ENCODE measurements around the gene HYI.

HYI gene

DNA sequence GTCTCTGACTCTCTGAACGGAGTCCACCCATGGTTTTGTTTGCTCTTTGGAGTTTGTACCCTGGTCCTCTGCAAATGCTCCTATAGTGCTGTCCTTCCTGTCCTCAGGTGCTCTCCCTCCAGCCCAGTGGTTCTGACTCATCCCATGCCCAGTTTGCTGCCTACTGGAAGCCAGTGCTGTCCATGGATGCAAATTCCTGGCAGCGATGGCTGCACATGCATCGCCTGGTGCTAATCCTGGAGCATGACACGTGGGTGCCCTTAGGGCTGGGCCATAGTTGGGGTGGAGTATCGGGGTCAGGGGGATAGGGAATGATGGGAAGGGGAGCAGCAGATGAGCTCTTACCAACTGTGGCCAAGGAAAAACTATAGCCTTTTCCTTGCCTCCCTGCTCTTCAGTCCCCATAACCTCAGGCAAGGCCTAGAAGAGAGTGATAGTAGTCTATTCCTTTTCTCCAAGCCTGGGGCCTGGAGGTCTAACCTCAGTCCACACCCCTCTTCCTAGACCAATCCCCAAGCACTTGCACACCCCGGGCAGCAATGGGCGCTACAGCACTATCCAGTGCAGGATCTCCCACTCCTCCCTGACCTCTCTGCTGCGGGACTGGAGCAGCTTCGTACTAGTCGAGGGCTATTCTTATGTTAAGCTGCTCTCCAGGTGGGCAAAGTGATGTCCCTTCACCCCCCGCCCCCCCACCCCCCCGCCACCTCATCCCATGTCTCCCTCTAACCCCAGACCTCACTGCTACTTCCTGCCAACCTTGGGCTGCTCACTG is 31.6 kb downstream of the HYI start:
- POLR2A ChIA-PET: no interaction called here

DNA sequence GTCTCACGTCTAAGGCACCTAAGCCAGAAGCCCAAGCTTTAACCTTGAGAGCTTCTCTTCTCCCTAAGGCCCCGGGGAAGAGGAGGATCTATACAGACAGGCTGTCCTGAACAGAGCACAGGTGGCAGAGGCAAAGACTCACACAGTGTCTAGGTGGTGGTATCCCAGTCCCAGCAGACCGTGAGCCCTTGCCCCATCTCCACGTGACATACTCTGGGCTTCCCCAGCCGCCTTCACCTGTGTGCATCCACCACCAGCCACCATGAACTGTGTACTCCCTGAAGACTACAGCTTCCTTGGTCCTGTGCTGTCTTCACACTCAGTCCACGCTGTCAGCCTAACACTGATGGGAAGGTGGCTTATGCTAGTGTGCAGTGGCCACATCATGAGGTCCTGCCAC is 32.3 kb downstream of the HYI start:
- no peak overlapping the region for H3K4me3 ChIP-seq (ENCODE audit: control insufficient read depth in 1 of 7, extremely low read depth in 1 of 7, insufficient read depth in 4 of 7, low read depth in 2 of 7, low read length in 6 of 7)
- WGBS (ENCODE audit: insufficient coverage): 100% methylated on average over 6 of the region's 6 CpGs
- H3K36me3 ChIP-seq (ENCODE audit: control insufficient read depth in 4 of 4, insufficient read depth in 4 of 4, low read length in 3 of 4): peaks cover 34 to 97% (median 76%) of the 10 kb centered on the region in 4 experiments
- POLR2A ChIA-PET: no interaction called here
- no peaks in the 10 kb centered on the region for H3K27me3 ChIP-seq (replicated peaks in 2 of 5; ENCODE audit: control insufficient read depth in 4 of 5, insufficient read depth in 5 of 5, low read length in 4 of 5)
- no peaks in the 10 kb centered on the region for H3K4me1 ChIP-seq (ENCODE audit: control extremely low read depth in 1 of 4, control insufficient read depth in 4 of 4, insufficient read depth in 4 of 4, low read length in 3 of 4)
- H3K9me3 ChIP-seq (ENCODE audit: control extremely low read depth in 1 of 5, control insufficient read depth in 4 of 5, insufficient read depth in 2 of 5, low read depth in 1 of 5, low read length in 4 of 5): no peaks in the 10 kb centered on the region
- DNase-seq: no peak
- CTCF ChIA-PET: interaction anchor here (0.6 kb wide), 1 partner anchor 9 kb away, joined by 3 read pairs; no protein-coding TSS in a partner anchor
- no peak overlapping the region for H3K27ac ChIP-seq (ENCODE audit: insufficient read depth in 1 of 2, low read depth in 1 of 2, low read length in 2 of 2, poor library complexity in 1 of 2, severe bottlenecking in 2 of 2)

More for the DNA sequence above, 31.6 kb downstream of the HYI start:
- Histone ChIP-seq H3K4me3 (ENCODE audit: control insufficient read depth in 1 of 7, extremely low read depth in 1 of 7, insufficient read depth in 4 of 7, low read depth in 2 of 7, low read length in 6 of 7) (no peak overlapping the region), H3K4me1 (ENCODE audit: control extremely low read depth in 1 of 4, control insufficient read depth in 4 of 4, insufficient read depth in 4 of 4, low read length in 3 of 4) (no peaks in the 10 kb centered on the region), H3K27me3 (replicated peaks in 2 of 5; ENCODE audit: control insufficient read depth in 4 of 5, insufficient read depth in 5 of 5, low read length in 4 of 5) (no peaks in the 10 kb centered on the region), H3K27ac (ENCODE audit: insufficient read depth in 1 of 2, low read depth in 1 of 2, low read length in 2 of 2, poor library complexity in 1 of 2, severe bottlenecking in 2 of 2) (no peak overlapping the region), H3K9me3 (ENCODE audit: control extremely low read depth in 1 of 5, control insufficient read depth in 4 of 5, insufficient read depth in 2 of 5, low read depth in 1 of 5, low read length in 4 of 5) (no peaks in the 10 kb centered on the region), H3K36me3 (ENCODE audit: control insufficient read depth in 4 of 4, insufficient read depth in 4 of 4, low read length in 3 of 4) (peaks cover 32 to 98% (median 77%) of the 10 kb centered on the region in 4 experiments)
- CTCF ChIA-PET: no interaction called here
- 100% methylated on average over 3 of the region's 12 CpGs for WGBS (ENCODE audit: insufficient coverage)
- no peak for DNase-seq

- CTCF ChIA-PET: interaction anchor here (0.6 kb wide), 1 partner anchor 8 kb away, joined by 3 read pairs; no protein-coding TSS in a partner anchor
- POLR2A ChIA-PET: no interaction called here
- H3K36me3 ChIP-seq (ENCODE audit: control insufficient read depth in 4 of 4, insufficient read depth in 4 of 4, low read length in 3 of 4): peaks cover 38 to 97% (median 76%) of the 10 kb centered on the region in 4 experiments
Measured at GRCh38 chr1:43420874-43421273, 32.9 kb downstream of the HYI start.

DNA sequence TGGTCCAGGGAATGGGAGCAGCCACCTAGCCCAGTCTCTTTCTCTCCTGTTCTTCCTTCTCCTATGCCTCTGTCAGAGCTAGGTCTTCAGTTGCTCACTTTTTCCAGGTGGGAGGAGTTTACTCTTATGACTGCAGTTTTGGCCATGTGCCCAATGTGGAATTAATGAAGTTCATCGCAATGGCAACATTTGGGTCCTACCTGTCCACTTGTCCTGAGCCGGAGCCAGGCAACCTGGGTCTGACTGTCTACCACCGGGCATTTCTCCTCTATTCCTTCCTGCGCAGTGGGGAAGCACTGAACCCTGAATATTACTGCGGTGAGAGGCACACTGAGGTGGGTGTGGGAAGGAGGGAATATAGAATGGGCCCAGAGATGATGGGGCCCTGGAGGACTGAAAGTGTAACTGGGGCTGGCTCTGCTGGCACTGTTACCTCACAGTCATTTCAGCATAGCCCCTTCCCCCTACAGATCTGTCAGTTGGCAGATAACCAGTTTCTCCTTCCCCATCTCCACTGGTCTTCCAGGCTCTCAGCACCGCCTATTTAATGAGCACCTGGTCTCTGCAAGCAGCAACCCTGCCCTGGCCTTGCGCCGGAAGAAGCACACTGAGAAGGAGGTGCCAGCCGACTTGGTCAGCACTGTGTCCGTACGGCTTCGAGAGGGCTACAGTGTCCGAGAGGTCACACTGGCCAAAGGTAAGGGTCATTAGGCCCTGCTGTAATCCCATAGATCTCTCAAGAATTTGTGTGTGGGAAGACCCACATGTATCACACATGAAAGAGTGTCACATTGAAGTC is 33.9 kb downstream of the HYI start:
- WGBS (ENCODE audit: insufficient coverage): 98% methylated on average over 12 of the region's 13 CpGs
- no peaks in the 10 kb centered on the region for H3K4me1 ChIP-seq (ENCODE audit: control extremely low read depth in 1 of 4, control insufficient read depth in 4 of 4, insufficient read depth in 4 of 4, low read length in 3 of 4)
- H3K27me3 ChIP-seq (replicated peaks in 2 of 5; ENCODE audit: control insufficient read depth in 4 of 5, insufficient read depth in 5 of 5, low read length in 4 of 5): no peaks in the 10 kb centered on the region
- H3K36me3 ChIP-seq (ENCODE audit: control insufficient read depth in 4 of 4, insufficient read depth in 4 of 4, low read length in 3 of 4): peaks cover 37 to 97% (median 74%) of the 10 kb centered on the region in 4 experiments
- ChIA-PET POLR2A (interaction anchor here (0.6 kb wide), 1 partner anchor 604 kb away, joined by 3 read pairs; no protein-coding TSS in a partner anchor), CTCF (interaction anchor here (1.0 kb wide), 1 partner anchor 193 kb away, joined by 3 read pairs; no protein-coding TSS in a partner anchor)
- no peak overlapping the region for H3K4me3 ChIP-seq (ENCODE audit: control insufficient read depth in 1 of 7, extremely low read depth in 1 of 7, insufficient read depth in 4 of 7, low read depth in 2 of 7, low read length in 6 of 7)
- H3K9me3 ChIP-seq (ENCODE audit: control extremely low read depth in 1 of 5, control insufficient read depth in 4 of 5, insufficient read depth in 2 of 5, low read depth in 1 of 5, low read length in 4 of 5): no peaks in the 10 kb centered on the region
- no peak overlapping the region for H3K27ac ChIP-seq (ENCODE audit: insufficient read depth in 1 of 2, low read depth in 1 of 2, low read length in 2 of 2, poor library complexity in 1 of 2, severe bottlenecking in 2 of 2)
- DNase-seq: no peak

More at GRCh38 chr1:43420874-43421273, 32.9 kb downstream of the HYI start:
- 98% methylated on average over 10 of the region's 10 CpGs for WGBS (ENCODE audit: insufficient coverage)
- Histone ChIP-seq H3K27me3 (replicated peaks in 2 of 5; ENCODE audit: control insufficient read depth in 4 of 5, insufficient read depth in 5 of 5, low read length in 4 of 5) (no peaks in the 10 kb centered on the region), H3K4me1 (ENCODE audit: control extremely low read depth in 1 of 4, control insufficient read depth in 4 of 4, insufficient read depth in 4 of 4, low read length in 3 of 4) (no peaks in the 10 kb centered on the region), H3K27ac (ENCODE audit: insufficient read depth in 1 of 2, low read depth in 1 of 2, low read length in 2 of 2, poor library complexity in 1 of 2, severe bottlenecking in 2 of 2) (no peak overlapping the region), H3K4me3 (ENCODE audit: control insufficient read depth in 1 of 7, extremely low read depth in 1 of 7, insufficient read depth in 4 of 7, low read depth in 2 of 7, low read length in 6 of 7) (no peak overlapping the region), H3K9me3 (ENCODE audit: control extremely low read depth in 1 of 5, control insufficient read depth in 4 of 5, insufficient read depth in 2 of 5, low read depth in 1 of 5, low read length in 4 of 5) (no peaks in the 10 kb centered on the region)
- DNase-seq: no peak

DNA sequence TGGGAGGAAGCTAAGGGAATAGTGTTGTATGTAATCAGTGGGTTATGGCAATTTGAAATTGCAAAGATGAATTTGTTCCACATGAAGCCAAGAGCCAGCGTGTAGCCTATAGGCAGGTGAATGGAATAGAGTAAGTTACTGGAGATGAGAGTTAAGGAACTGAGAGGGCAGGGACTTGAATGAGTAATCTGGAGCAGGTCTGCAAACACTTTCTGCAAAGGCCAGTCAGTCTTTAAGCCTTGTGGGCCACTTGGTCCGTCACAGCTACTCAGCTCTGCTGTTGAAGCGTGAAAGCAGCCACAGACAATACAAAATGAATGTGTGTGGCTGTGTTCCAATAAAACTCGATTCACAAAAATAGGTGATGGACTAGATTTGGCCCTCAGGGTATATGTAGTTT is 34.9 kb downstream of the HYI start:
- Histone ChIP-seq H3K27ac (ENCODE audit: insufficient read depth in 1 of 2, low read depth in 1 of 2, low read length in 2 of 2, poor library complexity in 1 of 2, severe bottlenecking in 2 of 2) (no peak overlapping the region), H3K36me3 (ENCODE audit: control insufficient read depth in 4 of 4, insufficient read depth in 4 of 4, low read length in 3 of 4) (peaks cover 31 to 87% (median 65%) of the 10 kb centered on the region in 4 experiments), H3K27me3 (replicated peaks in 2 of 5; ENCODE audit: control insufficient read depth in 4 of 5, insufficient read depth in 5 of 5, low read length in 4 of 5) (no peaks in the 10 kb centered on the region), H3K4me1 (ENCODE audit: control extremely low read depth in 1 of 4, control insufficient read depth in 4 of 4, insufficient read depth in 4 of 4, low read length in 3 of 4) (no peaks in the 10 kb centered on the region), H3K4me3 (ENCODE audit: control insufficient read depth in 1 of 7, extremely low read depth in 1 of 7, insufficient read depth in 4 of 7, low read depth in 2 of 7, low read length in 6 of 7) (no peak overlapping the region), H3K9me3 (ENCODE audit: control extremely low read depth in 1 of 5, control insufficient read depth in 4 of 5, insufficient read depth in 2 of 5, low read depth in 1 of 5, low read length in 4 of 5) (no peaks in the 10 kb centered on the region)
- 97% methylated on average over 3 of the region's 4 CpGs for WGBS (ENCODE audit: insufficient coverage)
- no peak for DNase-seq
- ChIA-PET POLR2A (interaction anchor here (0.6 kb wide), 1 partner anchor 603 kb away, joined by 3 read pairs; no protein-coding TSS in a partner anchor), CTCF (interaction anchor here (0.8 to 1.0 kb wide), 2 partner anchors 192 to 195 kb away, joined by 3 read pairs; no protein-coding TSS in a partner anchor)

DNA sequence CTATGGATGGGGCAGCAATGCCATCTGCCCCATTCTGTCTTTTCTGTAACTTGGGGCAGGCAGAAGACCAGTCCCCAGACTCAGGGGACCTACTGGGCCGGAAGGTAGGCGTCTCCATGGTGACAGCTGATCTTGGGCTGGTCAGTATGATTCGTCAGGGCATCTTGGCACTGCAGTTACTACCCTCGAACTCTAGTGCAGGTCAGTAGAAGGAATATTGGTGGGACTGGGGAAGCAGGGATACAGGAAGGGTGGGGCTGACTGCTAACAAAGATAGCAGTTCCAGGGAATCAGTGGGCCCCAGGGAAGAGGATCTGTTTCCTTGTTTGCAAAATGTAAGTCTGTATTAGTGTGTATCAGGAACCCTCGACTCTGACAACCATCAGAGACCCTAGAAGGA is 37.8 kb downstream of the HYI start:
- no peak overlapping the region for H3K27ac ChIP-seq (ENCODE audit: insufficient read depth in 1 of 2, low read depth in 1 of 2, low read length in 2 of 2, poor library complexity in 1 of 2, severe bottlenecking in 2 of 2)
- H3K27me3 ChIP-seq (replicated peaks in 2 of 5; ENCODE audit: control insufficient read depth in 4 of 5, insufficient read depth in 5 of 5, low read length in 4 of 5): no peaks in the 10 kb centered on the region
- ChIA-PET POLR2A (no interaction called here), CTCF (interaction anchor here (1.1 to 5.4 kb wide), 6 partner anchors 43 to 189 kb away, joined by 3 to 39 read pairs (median 18); no protein-coding TSS in a partner anchor)
- no peaks in the 10 kb centered on the region for H3K9me3 ChIP-seq (ENCODE audit: control extremely low read depth in 1 of 5, control insufficient read depth in 4 of 5, insufficient read depth in 2 of 5, low read depth in 1 of 5, low read length in 4 of 5)
- WGBS (ENCODE audit: insufficient coverage): 91% methylated on average over 5 of the region's 5 CpGs
- no peak for DNase-seq
- no peaks in the 10 kb centered on the region for H3K4me1 ChIP-seq (ENCODE audit: control extremely low read depth in 1 of 4, control insufficient read depth in 4 of 4, insufficient read depth in 4 of 4, low read length in 3 of 4)
- H3K36me3 ChIP-seq (ENCODE audit: control insufficient read depth in 4 of 4, insufficient read depth in 4 of 4, low read length in 3 of 4): peaks cover 29 to 66% (median 46%) of the 10 kb centered on the region in 4 experiments
- no peak overlapping the region for H3K4me3 ChIP-seq (ENCODE audit: control insufficient read depth in 1 of 7, extremely low read depth in 1 of 7, insufficient read depth in 4 of 7, low read depth in 2 of 7, low read length in 6 of 7)
